Left lung (tissue), 10 donors: ENCODE measurements around the gene RPS6KA4. TPM values are rescaled to one million over a fixed set of nuclear protein-coding genes. Genes with fewer than 3 reads are reported as not detected.

Experiments used
- ATAC-seq: fragments of 200-7000 bp; cut with Tn5 transposase; one replicate; pipeline ENCODE4 v1.9.1; 2020; ENCODE audit warnings: moderate library complexity
- DNase-seq, 4 donors: peaks; one replicate each; pipeline ENCODE4 v3.0.0-alpha.2; 2013 to 2020
- H3K27ac ChIP-seq, 2 donors: fragments of 200-600 bp; sonication (generic) in 1 of 2; one replicate each; pipeline versions ENCODE4 v1.5.0 to v1.8.0; 2020 to 2021
- H3K27me3 ChIP-seq, 2 donors: fragments of 200-600 bp; sonication (generic) in 1 of 2; one replicate each; pipeline versions ENCODE4 v1.5.0 to v1.8.0; 2020 to 2021
- H3K36me3 ChIP-seq, 2 donors: fragments of 200-600 bp; sonication (generic) in 1 of 2; one replicate each; pipeline versions ENCODE4 v1.5.0 to v1.8.0; 2020 to 2021
- H3K4me1 ChIP-seq, 2 donors: fragments of 200-600 bp; one replicate each; pipeline ENCODE4 v1.8.0; 2021
- H3K4me3 ChIP-seq, 2 donors: fragments of 200-600 bp; sonication (generic) in 1 of 2; one replicate each; pipeline versions ENCODE4 v1.5.0 to v1.8.0; 2020 to 2021; ENCODE audit warnings: mild to moderate bottlenecking in 1 of 2
- H3K9me3 ChIP-seq, 2 donors: fragments of 200-600 bp; sonication (generic) in 1 of 2; one replicate each; pipeline versions ENCODE4 v1.5.0 to v1.8.0; 2020 to 2021
- CTCF ChIP-seq, 2 donors: fragments of 200-600 bp; sonication (generic) in 1 of 2; IDR thresholded peaks; one replicate each; pipeline versions ENCODE4 v1.5.0 to v1.8.0; 2021; ENCODE audit warnings: antibody characterized with exemption in 2 of 2
- intact Hi-C, 2 donors: fragments of 100-400 bp; cut with DNase I; formaldehyde crosslinking; loops; one replicate each; pipeline versions ENCODE4 v1.11.2 to v1.14.2; 2022
- polyA plus RNA-seq, 6 donors: library from polyadenylated mRNA; unstranded; fragments of 120-200 nt; gene quantifications; one replicate each; pipeline ENCODE4 v1.2.1, GENCODE V29; 2013; ENCODE audit not compliant: insufficient read length in 6 of 6
- total RNA-seq, 2 donors: library from RNA; stranded (reverse); fragmentation: NEBNext Ultra II Directional; extraction: Animal tissue kit (Norgen Biotek cat#: 25700); gene quantifications; one replicate each; pipeline ENCODE4 v1.2.1, GENCODE V29; 2021
- donor health status: DM: no; HTN: yes; CAD: no.
- donor health status: DM: no; HTN: no; CAD: no.

The RPS6KA4 gene
- total and polyA plus RNA-seq, 8 donors, result 10.6 to 57.6 (median 14.1) TPM

- DNase-seq, result no peak
Observed at GRCh38 chr11:64384028-64384737, 25.2 kb downstream of the RPS6KA4 start.

GRCh38 chr11:64384981-64385944 is 26.3 kb downstream of the RPS6KA4 start:
- Histone ChIP-seq H3K4me1 (peaks cover 0 to 19% of the 10 kb centered on the region in 2 donors), H3K36me3 (no peaks in the 10 kb centered on the region), H3K4me3 (no peak overlapping the region), H3K9me3 (no peaks in the 10 kb centered on the region), H3K27me3 (peaks cover 0 to 27% of the 10 kb centered on the region in 2 donors), H3K27ac (peak overlapping the region in 1 of 2 donors; percentile 34)
- TF ChIP-seq CTCF (IDR thresholded peaks at IDR 0.05), result no peak
- DNase-seq (peak in 1 of 4 donors; percentile 40), ATAC-seq (peak; percentile 51)
- intact Hi-C loops, result no loop called here

More at GRCh38 chr11:64384028-64384737, 25.2 kb downstream of the RPS6KA4 start:
- peaks cover 0 to 19% of the 10 kb centered on the region in 2 donors for H3K4me1 ChIP-seq
- ATAC-seq, result peak; percentile 47
- H3K36me3 ChIP-seq, result no peaks in the 10 kb centered on the region
- no peak overlapping the region for H3K4me3 ChIP-seq
- intact Hi-C loops, result no loop called here
- no peaks in the 10 kb centered on the region for H3K9me3 ChIP-seq
- TF ChIP-seq CTCF (IDR thresholded peaks at IDR 0.05), result no peak
- H3K27ac ChIP-seq, result no peak overlapping the region
- H3K27me3 ChIP-seq, result peaks cover 0 to 32% of the 10 kb centered on the region in 2 donors

- peak; percentile 20 for ATAC-seq
- H3K27me3 ChIP-seq, result peaks cover 0 to 22% of the 10 kb centered on the region in 2 donors
- no peaks in the 10 kb centered on the region for H3K9me3 ChIP-seq
- intact Hi-C loops, result no loop called here
- H3K27ac ChIP-seq, result peak overlapping the region in 1 of 2 donors; percentile 34
- H3K36me3 ChIP-seq, result no peaks in the 10 kb centered on the region
- DNase-seq, result no peak
- H3K4me1 ChIP-seq, result peaks cover 0 to 24% of the 10 kb centered on the region in 2 donors
- H3K4me3 ChIP-seq, result no peak overlapping the region
- TF ChIP-seq CTCF (IDR thresholded peaks at IDR 0.05), result no peak
Observed at GRCh38 chr11:64385945-64386704, 27.2 kb downstream of the RPS6KA4 start.

GRCh38 chr11:64387916-64388315 is 29.0 kb downstream of the RPS6KA4 start:
- H3K36me3 ChIP-seq, result no peaks in the 10 kb centered on the region
- H3K27me3 ChIP-seq, result peaks cover 0 to 6% of the 10 kb centered on the region in 2 donors
- H3K4me1 ChIP-seq, result peaks cover 0 to 33% of the 10 kb centered on the region in 2 donors
- DNase-seq, result no peak
- no peaks in the 10 kb centered on the region for H3K9me3 ChIP-seq
- ATAC-seq, result no peak
- TF ChIP-seq CTCF (IDR thresholded peaks at IDR 0.05), result no peak
- no peak overlapping the region for H3K27ac ChIP-seq
- H3K4me3 ChIP-seq, result no peak overlapping the region
- intact Hi-C loops, result no loop called here
